ENCODE data around the gene DYNLT2.
A peak's percentile ranks its signal among the peaks of the same experiment; 100 is the strongest.

Gene DYNLT2

GRCh38 chr6:169780571-169781091 lies 29.3 kb upstream of the DYNLT2 start:
- POLR2A ChIA-PET = no interaction called here
- no peak for TF ChIP-seq LEF1 (IDR thresholded peaks at IDR 0.05; ENCODE audit: borderline replicate concordance)
- CTCF ChIA-PET = no interaction called here
- no peak for DNase-seq (ENCODE audit: extremely low spot score)

- TF ChIP-seq FOXA1 (IDR thresholded peaks at IDR 0.05) = no peak
- no peak for TF ChIP-seq CTBP1 (IDR thresholded peaks at IDR 0.05; ENCODE audit: borderline replicate concordance)
- TF ChIP-seq BHLHE40 (IDR thresholded peaks at IDR 0.05; ENCODE audit: borderline replicate concordance) = no peak
- no peak for TF ChIP-seq PKNOX1 (IDR thresholded peaks at IDR 0.05)
- no peak for TF ChIP-seq SP1 (IDR thresholded peaks at IDR 0.05)
- TF ChIP-seq L3MBTL2 (conservative IDR thresholded peaks at IDR 0.05) = no peak
- no peak for TF ChIP-seq TARDBP (IDR thresholded peaks at IDR 0.05)
- no peak for TF ChIP-seq ZNF384 (IDR thresholded peaks at IDR 0.05)
- no peak for TF ChIP-seq FOXM1 (IDR thresholded peaks at IDR 0.05; ENCODE audit: borderline replicate concordance)
- no peak for TF ChIP-seq ELF4 (IDR thresholded peaks at IDR 0.05)
- no peak for TF ChIP-seq HDGF (IDR thresholded peaks at IDR 0.05; ENCODE audit: borderline replicate concordance)
- no peak for TF ChIP-seq ARNT (IDR thresholded peaks at IDR 0.05)
- TF ChIP-seq NFRKB (IDR thresholded peaks at IDR 0.05) = no peak
- TF ChIP-seq LEF1 (IDR thresholded peaks at IDR 0.05; ENCODE audit: borderline replicate concordance) = no peak
- TF ChIP-seq SUZ12 (IDR thresholded peaks at IDR 0.05) = no peak
- no peak for TF ChIP-seq FOXK2 (IDR thresholded peaks at IDR 0.05)
- ChIA-PET POLR2A (no interaction called here), CTCF (no interaction called here)
- peak; percentile 1 for DNase-seq (ENCODE audit: extremely low spot score)
Observed at GRCh38 chr6:169779896-169780295, 28.5 kb upstream of the DYNLT2 start.

GRCh38 chr6:169779092-169779815 lies 27.9 kb upstream of the DYNLT2 start:
- DNase-seq (ENCODE audit: extremely low spot score) = no peak
- TF ChIP-seq SUZ12 (IDR thresholded peaks at IDR 0.05) = no peak
- TF ChIP-seq L3MBTL2 (conservative IDR thresholded peaks at IDR 0.05) = no peak
- ChIA-PET POLR2A (no interaction called here), CTCF (no interaction called here)

DNA sequence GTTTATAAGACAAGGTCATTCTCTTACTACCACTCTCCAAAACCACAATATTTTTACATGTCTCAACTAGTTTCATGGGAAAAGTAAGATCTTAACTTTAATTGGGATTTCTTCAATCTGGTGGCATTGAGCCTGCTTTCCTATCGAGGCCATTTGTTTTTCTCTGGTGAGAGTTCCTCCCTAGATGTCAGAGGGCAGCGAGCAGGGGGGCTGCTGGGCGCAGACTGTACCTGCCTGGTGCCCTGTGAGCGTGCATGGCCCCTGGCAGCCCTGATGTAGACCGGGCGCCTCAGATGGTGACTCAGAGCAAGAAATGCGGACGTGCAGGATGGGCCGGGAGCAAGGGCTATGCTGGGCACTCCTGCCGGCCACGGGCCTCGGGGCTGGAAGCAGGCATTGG lies 27.3 kb upstream of the DYNLT2 start:
- ChIA-PET POLR2A (no interaction called here), CTCF (no interaction called here)
- TF ChIP-seq BHLHE40 (IDR thresholded peaks at IDR 0.05; ENCODE audit: borderline replicate concordance) = no peak
- no peak for TF ChIP-seq FOXK2 (IDR thresholded peaks at IDR 0.05)
- no peak for TF ChIP-seq ARNT (IDR thresholded peaks at IDR 0.05)
- TF ChIP-seq LEF1 (IDR thresholded peaks at IDR 0.05; ENCODE audit: borderline replicate concordance) = no peak
- no peak for TF ChIP-seq FOXM1 (IDR thresholded peaks at IDR 0.05; ENCODE audit: borderline replicate concordance)
- TF ChIP-seq ZNF384 (IDR thresholded peaks at IDR 0.05) = no peak
- no peak for TF ChIP-seq CTBP1 (IDR thresholded peaks at IDR 0.05; ENCODE audit: borderline replicate concordance)
- TF ChIP-seq PKNOX1 (IDR thresholded peaks at IDR 0.05) = no peak
- TF ChIP-seq HDGF (IDR thresholded peaks at IDR 0.05; ENCODE audit: borderline replicate concordance) = no peak
- TF ChIP-seq FOXA1 (IDR thresholded peaks at IDR 0.05) = no peak
- no peak for TF ChIP-seq TARDBP (IDR thresholded peaks at IDR 0.05)
- no peak for TF ChIP-seq ELF4 (IDR thresholded peaks at IDR 0.05)
- no peak for TF ChIP-seq SUZ12 (IDR thresholded peaks at IDR 0.05)
- no peak for TF ChIP-seq L3MBTL2 (conservative IDR thresholded peaks at IDR 0.05)
- no peak for DNase-seq (ENCODE audit: extremely low spot score)

- no peak for DNase-seq (ENCODE audit: extremely low spot score)
- CTCF ChIA-PET = no interaction called here
- POLR2A ChIA-PET = no interaction called here
- TF ChIP-seq ARNT (IDR thresholded peaks at IDR 0.05) = no peak
- TF ChIP-seq FOXM1 (IDR thresholded peaks at IDR 0.05; ENCODE audit: borderline replicate concordance) = no peak
- TF ChIP-seq HDGF (IDR thresholded peaks at IDR 0.05; ENCODE audit: borderline replicate concordance) = no peak
- TF ChIP-seq SP1 (IDR thresholded peaks at IDR 0.05) = no peak
- no peak for TF ChIP-seq NFRKB (IDR thresholded peaks at IDR 0.05)
- TF ChIP-seq FOXA1 (IDR thresholded peaks at IDR 0.05) = no peak
- TF ChIP-seq CTBP1 (IDR thresholded peaks at IDR 0.05; ENCODE audit: borderline replicate concordance) = no peak
- TF ChIP-seq SUZ12 (IDR thresholded peaks at IDR 0.05) = no peak
- no peak for TF ChIP-seq ZNF384 (IDR thresholded peaks at IDR 0.05)
- no peak for TF ChIP-seq L3MBTL2 (conservative IDR thresholded peaks at IDR 0.05)
- TF ChIP-seq TARDBP (IDR thresholded peaks at IDR 0.05) = no peak
- no peak for TF ChIP-seq PKNOX1 (IDR thresholded peaks at IDR 0.05)
- no peak for TF ChIP-seq BHLHE40 (IDR thresholded peaks at IDR 0.05; ENCODE audit: borderline replicate concordance)
- no peak for TF ChIP-seq FOXK2 (IDR thresholded peaks at IDR 0.05)
- TF ChIP-seq ELF4 (IDR thresholded peaks at IDR 0.05) = no peak
- no peak for TF ChIP-seq LEF1 (IDR thresholded peaks at IDR 0.05; ENCODE audit: borderline replicate concordance)
Observed at GRCh38 chr6:169777896-169778295, 26.5 kb upstream of the DYNLT2 start.

DNA sequence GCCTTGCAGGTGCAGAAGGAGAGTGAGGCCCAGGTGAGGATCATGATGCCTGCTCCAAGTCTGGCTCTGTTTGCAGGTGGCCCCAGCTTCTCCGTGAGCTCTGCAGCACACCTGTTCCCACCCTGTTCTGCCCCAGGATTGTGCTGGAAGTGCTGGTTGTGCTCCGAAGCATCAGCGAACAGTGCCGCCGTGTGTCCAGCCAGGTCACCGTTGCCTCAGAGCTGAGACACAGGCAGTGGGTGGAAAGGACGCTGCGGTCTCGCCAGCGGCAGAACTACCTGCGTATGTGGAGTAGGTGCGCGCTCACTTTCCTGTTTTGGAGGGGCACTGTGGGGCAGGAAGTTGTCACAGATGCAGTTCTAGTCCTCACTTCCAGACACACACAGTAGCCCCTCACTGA lies 25.0 kb upstream of the DYNLT2 start:
- TF ChIP-seq HDGF (IDR thresholded peaks at IDR 0.05; ENCODE audit: borderline replicate concordance) = no peak
- no peak for TF ChIP-seq PKNOX1 (IDR thresholded peaks at IDR 0.05)
- no peak for TF ChIP-seq BHLHE40 (IDR thresholded peaks at IDR 0.05; ENCODE audit: borderline replicate concordance)
- TF ChIP-seq L3MBTL2 (conservative IDR thresholded peaks at IDR 0.05) = no peak
- DNase-seq (ENCODE audit: extremely low spot score) = no peak
- ChIA-PET CTCF (no interaction called here), POLR2A (no interaction called here)
